GM10266 (cell line): ENCODE data around the gene NUDT14.

Experiments
- DNase-seq: peaks from one replicate; pipeline ENCODE4 v3.0.0; 2012; ENCODE audit errors: extremely low spot score
- TF ChIP-seq, protein P1 (sequence below): IDR thresholded peaks from 2 replicates; pipeline ENCODE4 v1.5.1; 2012; ENCODE audit warnings: mild to moderate bottlenecking, low read depth; ENCODE audit not compliant: control insufficient read depth, insufficient read depth; ENCODE audit errors: missing control alignments

The NUDT14 gene

DNA sequence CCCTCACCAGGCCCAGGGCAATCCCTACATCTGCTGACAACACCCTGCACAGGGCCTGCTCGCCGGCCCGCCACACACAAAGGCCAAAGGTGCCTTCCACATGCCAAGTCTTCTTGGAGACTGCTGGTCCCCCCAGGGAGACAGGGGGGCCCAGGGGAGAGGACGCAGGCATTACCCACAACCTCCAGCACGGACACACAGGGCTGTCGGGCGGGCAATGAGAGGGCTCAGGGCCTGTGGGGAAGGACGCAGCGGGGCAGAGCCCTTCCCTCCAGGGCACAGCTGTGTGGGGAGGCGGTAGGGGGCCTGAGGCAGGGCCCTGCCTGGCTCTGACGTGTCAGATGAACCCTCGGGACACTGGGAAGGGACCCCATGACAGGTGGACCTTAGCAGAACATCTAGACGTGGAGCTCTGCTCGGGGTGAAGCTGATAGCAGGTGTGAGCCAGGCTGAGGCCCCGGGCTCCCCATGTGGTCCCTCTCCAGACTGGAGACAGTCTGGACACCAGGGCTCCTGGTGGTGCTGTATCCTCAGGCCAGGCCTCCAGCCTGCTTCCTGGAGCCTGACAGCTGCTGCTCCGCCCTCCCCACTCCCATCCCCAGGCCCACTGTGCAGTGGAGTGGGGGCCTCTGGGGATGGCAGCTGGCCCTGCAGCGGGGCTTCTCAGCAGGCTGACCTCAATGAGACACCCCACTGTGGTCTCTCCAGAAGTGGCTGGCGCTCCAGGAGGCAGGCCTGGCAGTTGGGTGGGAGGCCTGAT, 31.6 kb upstream of the NUDT14 start:
- TF ChIP-seq, protein P1, sequence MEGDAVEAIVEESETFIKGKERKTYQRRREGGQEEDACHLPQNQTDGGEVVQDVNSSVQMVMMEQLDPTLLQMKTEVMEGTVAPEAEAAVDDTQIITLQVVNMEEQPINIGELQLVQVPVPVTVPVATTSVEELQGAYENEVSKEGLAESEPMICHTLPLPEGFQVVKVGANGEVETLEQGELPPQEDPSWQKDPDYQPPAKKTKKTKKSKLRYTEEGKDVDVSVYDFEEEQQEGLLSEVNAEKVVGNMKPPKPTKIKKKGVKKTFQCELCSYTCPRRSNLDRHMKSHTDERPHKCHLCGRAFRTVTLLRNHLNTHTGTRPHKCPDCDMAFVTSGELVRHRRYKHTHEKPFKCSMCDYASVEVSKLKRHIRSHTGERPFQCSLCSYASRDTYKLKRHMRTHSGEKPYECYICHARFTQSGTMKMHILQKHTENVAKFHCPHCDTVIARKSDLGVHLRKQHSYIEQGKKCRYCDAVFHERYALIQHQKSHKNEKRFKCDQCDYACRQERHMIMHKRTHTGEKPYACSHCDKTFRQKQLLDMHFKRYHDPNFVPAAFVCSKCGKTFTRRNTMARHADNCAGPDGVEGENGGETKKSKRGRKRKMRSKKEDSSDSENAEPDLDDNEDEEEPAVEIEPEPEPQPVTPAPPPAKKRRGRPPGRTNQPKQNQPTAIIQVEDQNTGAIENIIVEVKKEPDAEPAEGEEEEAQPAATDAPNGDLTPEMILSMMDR = no peak

DNA sequence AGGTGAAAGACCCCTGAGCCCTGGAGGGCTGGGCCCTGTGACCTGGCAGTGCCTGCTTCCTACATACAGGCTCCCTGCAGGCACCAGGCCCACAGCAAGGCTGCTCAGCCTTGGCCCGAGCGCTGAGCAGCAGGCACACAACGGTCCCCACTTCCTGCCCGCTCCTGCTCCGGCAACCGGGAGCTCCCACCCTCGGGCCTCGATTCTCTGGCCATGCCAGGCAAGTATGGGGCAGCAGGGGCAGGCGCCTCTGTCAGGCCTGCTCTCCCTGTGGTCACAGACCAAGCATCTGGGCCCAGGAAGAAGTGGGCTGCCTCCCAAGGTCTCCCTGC, 30.6 kb upstream of the NUDT14 start:
- TF ChIP-seq, protein P1 = no peak
- DNase-seq = no peak

More for the DNA sequence above, 31.6 kb upstream of the NUDT14 start:
- DNase-seq = no peak

DNA sequence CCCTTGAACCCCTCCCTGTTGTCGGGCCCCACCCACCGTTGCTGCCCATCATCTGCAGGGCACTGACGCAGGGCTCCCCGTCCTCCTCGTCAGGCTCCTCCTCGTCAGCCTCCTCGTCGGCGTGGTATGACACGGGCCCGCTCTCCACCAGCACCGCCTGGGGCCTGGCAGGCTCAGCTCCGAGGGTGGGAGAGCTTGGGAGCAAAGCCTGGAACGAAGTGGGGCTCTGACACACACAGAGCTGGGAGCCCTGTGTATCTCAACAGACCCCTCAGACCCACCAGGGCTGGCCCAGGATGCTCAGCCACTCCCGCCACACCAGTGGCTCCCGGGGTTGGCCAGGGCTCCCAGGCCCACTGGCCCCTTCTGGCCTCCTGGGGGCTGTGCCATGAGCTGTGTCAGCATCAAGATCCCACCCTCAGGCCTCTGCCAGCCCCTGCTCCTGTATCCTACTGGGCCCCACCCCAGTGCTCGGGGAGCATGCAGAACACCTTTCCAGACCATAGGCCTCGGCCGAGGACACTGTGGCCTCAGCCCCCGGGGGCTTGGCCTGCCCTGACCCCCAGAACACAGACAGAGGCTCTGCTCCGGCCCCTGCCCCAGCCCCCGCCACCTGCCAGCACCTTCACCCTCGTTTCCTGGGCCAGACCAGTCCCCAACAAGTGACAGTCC, 30.1 kb upstream of the NUDT14 start:
- TF ChIP-seq, protein P1 = no peak
- no peak for DNase-seq

DNA sequence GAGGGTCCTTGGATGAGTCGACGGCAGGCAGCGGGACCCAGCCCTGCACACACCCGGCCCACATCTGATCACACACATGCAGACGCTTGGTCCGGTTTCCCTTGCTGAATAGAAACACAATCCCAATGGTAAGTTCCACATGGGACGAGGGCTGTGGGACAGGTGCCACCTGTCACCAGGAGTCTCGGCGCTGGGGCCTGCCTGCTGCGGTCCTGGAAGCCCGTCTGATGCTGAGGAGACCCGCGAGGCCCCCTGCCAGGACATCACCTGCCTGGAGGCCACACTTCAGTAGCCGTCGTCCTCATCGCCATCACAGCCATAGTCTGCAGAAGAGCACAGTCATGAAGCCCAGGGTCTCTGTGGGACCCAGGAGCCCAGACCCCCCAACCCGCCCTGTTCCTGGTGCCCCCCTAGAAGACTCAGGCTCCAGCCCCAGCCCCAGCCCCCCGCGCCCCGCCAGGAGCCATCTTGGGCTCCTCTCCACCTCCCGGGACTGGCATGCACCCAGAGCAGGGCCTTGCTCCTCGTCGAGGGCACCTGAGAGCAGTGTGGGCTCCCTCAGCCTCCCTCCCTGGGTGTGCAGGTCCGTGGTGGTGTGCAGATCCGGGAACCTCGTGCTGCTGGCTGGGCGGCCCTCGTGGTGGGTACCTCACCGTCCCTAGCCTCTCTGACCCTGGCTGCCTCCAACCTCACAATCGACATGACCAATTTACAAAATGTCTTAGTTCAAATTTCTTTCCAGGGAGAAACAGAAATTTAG, 29.3 kb upstream of the NUDT14 start:
- TF ChIP-seq, protein P1 = no peak
- no peak for DNase-seq

DNA sequence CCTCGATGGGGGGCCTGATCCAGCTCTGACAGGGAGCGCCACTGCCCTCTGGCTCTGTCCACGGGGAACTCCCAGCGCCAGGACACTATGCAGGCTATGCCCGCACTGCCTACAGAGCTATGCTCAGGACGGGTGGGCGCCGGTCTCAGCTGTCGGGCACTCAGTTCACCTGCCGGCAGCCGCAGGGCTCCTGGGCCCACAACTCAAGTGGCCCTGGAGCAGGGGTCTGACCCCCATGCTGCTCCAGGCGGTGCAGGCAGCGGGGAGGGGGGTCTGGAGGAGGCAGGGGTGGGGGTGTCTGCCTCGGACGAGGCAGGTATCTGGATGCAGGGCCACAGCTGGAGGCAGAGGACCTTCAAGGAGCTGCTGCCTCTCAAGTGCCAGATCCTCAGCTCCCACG, 28.5 kb upstream of the NUDT14 start:
- DNase-seq = no peak
- TF ChIP-seq, protein P1 = no peak

DNA sequence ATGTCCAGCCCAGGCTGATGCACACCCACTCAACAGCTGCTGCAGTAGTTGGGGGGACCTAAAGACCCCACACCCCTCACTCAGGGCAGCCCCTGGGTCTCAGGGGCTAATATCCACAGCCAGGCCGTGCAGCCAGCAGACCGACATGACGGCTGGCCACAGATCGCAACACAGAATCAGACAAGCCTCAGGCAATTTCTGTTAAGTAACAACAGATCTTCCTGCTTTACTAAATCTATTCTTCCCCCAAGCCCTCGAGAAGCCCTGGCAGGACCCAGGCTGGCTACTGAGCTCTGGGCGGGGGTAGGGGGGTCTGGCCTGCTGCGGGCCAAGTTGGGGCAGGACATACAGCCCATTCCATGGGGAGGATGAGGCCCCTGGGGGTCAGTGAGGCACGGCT, 28.0 kb upstream of the NUDT14 start:
- no peak for DNase-seq

DNA sequence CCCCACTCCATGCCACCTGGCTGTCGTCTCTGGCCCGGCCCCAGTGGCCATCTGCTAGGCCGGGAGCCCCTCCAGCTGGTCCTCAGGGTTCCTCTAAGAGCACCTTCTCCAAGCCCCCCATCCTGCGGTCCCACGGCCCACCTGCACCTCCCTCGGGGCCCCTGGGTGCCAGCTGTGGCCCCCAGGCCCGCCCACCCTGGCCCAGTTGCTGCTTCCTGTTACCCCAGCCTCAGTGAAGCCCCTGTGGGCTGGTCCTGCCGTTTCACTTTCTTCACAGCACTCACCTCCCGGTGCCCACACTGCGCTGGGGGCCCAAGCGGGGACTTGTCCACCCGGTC, 27.6 kb upstream of the NUDT14 start:
- no peak for DNase-seq
- TF ChIP-seq, protein P1 = no peak

More for the DNA sequence above, 28.0 kb upstream of the NUDT14 start:
- TF ChIP-seq, protein P1 = no peak
